Body of pancreas (tissue), 4 donors: ENCODE data around the gene SYPL1. TPM values are rescaled to one million over a fixed set of nuclear protein-coding genes. Genes with fewer than 3 reads are reported as not detected.
A peak's percentile ranks its signal among the peaks of the same experiment; 100 is the strongest.

ENCODE experiments used
- ATAC-seq: fragments of 150-250 bp; one replicate; pipeline ENCODE4 v1.9.1; 2016
- DNase-seq, 4 donors: peaks; one replicate each; pipeline ENCODE4 v3.0.0-alpha.2; 2019
- H3K27ac ChIP-seq, 4 donors: fragments of 200-600 bp; sonication (generic); 1 replicate in 3 of 4; 2 replicates in 1 of 4; pipeline versions ENCODE4 v1.5.1 to v1.6.1; 2016 to 2019; ENCODE audit warnings: mild to moderate bottlenecking in 1 of 4, mixed read lengths in 1 of 4, moderate library complexity in 1 of 4
- H3K27me3 ChIP-seq, 2 donors: fragments of 200-600 bp; sonication (generic); one replicate each; pipeline ENCODE4 v1.6.0; 2016; ENCODE audit warnings: mild to moderate bottlenecking in 1 of 2
- H3K36me3 ChIP-seq, 2 donors: fragments of 200-600 bp; sonication (generic); replicated peaks in 1 of 2; 2 replicates each; pipeline ENCODE4 v1.5.1; 2016; ENCODE audit warnings: low read depth in 2 of 2; ENCODE audit not compliant: insufficient read depth in 1 of 2
- H3K4me1 ChIP-seq: fragments of 200-600 bp; sonication (generic); one replicate; pipeline ENCODE4 v1.6.0; 2016
- H3K4me3 ChIP-seq, 2 donors: fragments of 200-600 bp; sonication (generic); 1 replicate in 1 of 2; 2 replicates in 1 of 2; pipeline ENCODE4 v1.5.1; 2016 to 2019
- H3K9me3 ChIP-seq, 3 donors: fragments of 200-600 bp; sonication (generic); 1 replicate in 2 of 3; 2 replicates in 1 of 3; pipeline ENCODE4 v1.5.1; 2016
- CTCF ChIP-seq, 7 experiments: fragments of 450-650 bp in 4 of 7; fragments of 200-600 bp in 3 of 7; sonication (generic) in 3 of 7; IDR thresholded peaks; one replicate each; pipeline ENCODE4 v1.5.1; 2016 to 2019; ENCODE audit warnings: antibody characterized with exemption in 7 of 7
- POLR2A ChIP-seq, 3 donors: fragments of 450-650 bp; IDR thresholded peaks; one replicate each; pipeline ENCODE4 v1.6.1; 2016; ENCODE audit warnings: antibody characterized with exemption in 3 of 3, mild to moderate bottlenecking in 2 of 3
- WGBS, 2 donors: methylation state at CpG; one replicate each; pipeline ENCODE4 v1.1.5; 2017; 5-methylcytosine and 5-hydroxymethylcytosine counted together
- intact Hi-C: fragments of 100-400 bp; cut with DNase I; formaldehyde crosslinking; loops from one replicate; pipeline ENCODE4 v1.15.1; 2023
- total RNA-seq, 2 donors: library from RNA; depleted of rRNA; stranded (reverse); fragments of >200 nt; gene quantifications; one replicate each; pipeline ENCODE4 v1.1.0, GENCODE V29; 2016

SYPL1 gene
- total RNA-seq, 2 donors from 2014 or later: 35.6 to 44.1 TPM

GRCh38 chr7:106068538-106068961 lies 43.6 kb downstream of the SYPL1 start:
- intact Hi-C loops: no loop called here
- 87 to 88% methylated on average over 4 of the region's 4 CpGs for WGBS, 2 donors

GRCh38 chr7:106067678-106068077 lies 44.4 kb downstream of the SYPL1 start:
- ATAC-seq (no peak), DNase-seq (no peak)
- Histone ChIP-seq H3K4me1 (peaks cover 52% of the 10 kb centered on the region), H3K9me3 (no peaks in the 10 kb centered on the region), H3K27me3 (no peaks in the 10 kb centered on the region), H3K36me3 (no peaks in the 10 kb centered on the region), H3K4me3 (no peak overlapping the region), H3K27ac (no peak overlapping the region)
- intact Hi-C loops: no loop called here
- WGBS, 2 donors: 85 to 90% methylated on average over 3 of the region's 3 CpGs
- no peak for TF ChIP-seq POLR2A (IDR thresholded peaks at IDR 0.05)
- TF ChIP-seq CTCF (IDR thresholded peaks at IDR 0.05): no peak

More at GRCh38 chr7:106068538-106068961, 43.6 kb downstream of the SYPL1 start:
- Histone ChIP-seq H3K4me3 (no peak overlapping the region), H3K36me3 (no peaks in the 10 kb centered on the region), H3K4me1 (peaks cover 56% of the 10 kb centered on the region), H3K9me3 (no peaks in the 10 kb centered on the region), H3K27me3 (no peaks in the 10 kb centered on the region), H3K27ac (no peak overlapping the region)
- TF ChIP-seq CTCF (IDR thresholded peaks at IDR 0.05) (no peak), POLR2A (IDR thresholded peaks at IDR 0.05) (no peak)
- DNase-seq (no peak), ATAC-seq (no peak)

- peak in 1 of 4 donors; percentile 26 for DNase-seq
- TF ChIP-seq CTCF (IDR thresholded peaks at IDR 0.05): no peak
- TF ChIP-seq POLR2A (IDR thresholded peaks at IDR 0.05): no peak
- 43 to 49% methylated on average over 23 to 26 of the region's 26 CpGs for WGBS, 2 donors
- H3K9me3 ChIP-seq: no peaks in the 10 kb centered on the region
- peaks cover 34% of the 10 kb centered on the region for H3K4me1 ChIP-seq
- peak overlapping the region; percentile 46 to 84 (median 69) for H3K27ac ChIP-seq
- ATAC-seq: peak; percentile 18
- no peak overlapping the region for H3K4me3 ChIP-seq
- H3K27me3 ChIP-seq: no peaks in the 10 kb centered on the region
- intact Hi-C loops: no loop called here
- H3K36me3 ChIP-seq: no peaks in the 10 kb centered on the region
These were observed 46.3 kb downstream of the SYPL1 start for GRCh38 chr7:106065575-106066500.

- peak in 1 of 3 donors; percentile 19 for TF ChIP-seq POLR2A (IDR thresholded peaks at IDR 0.05)
- TF ChIP-seq CTCF (IDR thresholded peaks at IDR 0.05): no peak
- DNase-seq (peak; percentile 62 to 82 (median 80)), ATAC-seq (peak; percentile 84)
- peak overlapping the region; percentile 62 to 84 (median 69) for H3K27ac ChIP-seq
- no peaks in the 10 kb centered on the region for H3K9me3 ChIP-seq
- 35 to 51% methylated on average over 11 to 14 of the region's 14 CpGs for WGBS, 2 donors
- intact Hi-C loops: no loop called here
- no peaks in the 10 kb centered on the region for H3K27me3 ChIP-seq
- peaks cover 25% of the 10 kb centered on the region for H3K4me1 ChIP-seq
- H3K4me3 ChIP-seq: no peak overlapping the region
- no peaks in the 10 kb centered on the region for H3K36me3 ChIP-seq
These were observed 47.1 kb downstream of the SYPL1 start for GRCh38 chr7:106064771-106065574.
